C4-2B (cell line): ENCODE measurements around the gene C12orf54.
"Not testable (repeated sequence)": the region's sequence is repeated elsewhere in the genome, so short reads cannot be mapped to it uniquely, and the experiment has no call there.

Experiments used
- H3K27ac ChIP-seq: fragments of 450-650 bp; 2 replicates; pipeline ENCODE4 v1.5.1; 2017
- CTCF ChIP-seq: fragments of 450-650 bp; conservative IDR thresholded peaks from 2 replicates; pipeline ENCODE4 v1.5.1; 2017; ENCODE audit warnings: mild to moderate bottlenecking
- ZFX ChIP-seq: fragments of 450-650 bp; IDR thresholded peaks from 2 replicates; pipeline ENCODE4 v1.6.1; 2017

The C12orf54 gene

GRCh38 chr12:48482198-48482597, at the start of gene C12orf54:
C12orf54 (plus strand) TSS chr12:48482498; CDS start chr12:48483297, 799 bp downstream.
- no peak within 1 kb of the TSS for H3K27ac ChIP-seq
- TF ChIP-seq CTCF: no peak

DNA sequence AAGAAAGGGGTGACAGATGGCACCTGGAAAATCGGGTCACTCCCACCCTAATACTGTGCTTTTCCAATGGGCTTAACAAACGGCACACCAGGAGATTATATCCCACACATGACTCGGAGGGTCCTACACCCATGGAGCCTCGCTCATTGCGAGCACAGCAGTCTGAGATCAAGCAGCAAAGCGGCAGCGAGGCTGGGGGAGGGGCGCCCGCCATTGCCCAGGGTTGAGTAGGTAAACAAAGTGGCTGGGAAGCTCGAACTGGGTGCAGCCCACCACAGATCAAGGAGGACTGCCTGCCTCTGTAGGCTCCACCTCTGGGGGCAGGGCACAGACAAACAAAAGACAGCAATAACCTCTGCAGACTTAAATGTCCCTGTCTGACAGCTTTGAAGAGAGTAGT, 48.3 kb upstream of the C12orf54 start:
- H3K27ac ChIP-seq: not testable (repeated sequence)

- no peak overlapping the region for H3K27ac ChIP-seq
- TF ChIP-seq ZFX (no peak), CTCF (no peak)
These were observed 41.2 kb upstream of the C12orf54 start for GRCh38 chr12:48441069-48441468.

DNA sequence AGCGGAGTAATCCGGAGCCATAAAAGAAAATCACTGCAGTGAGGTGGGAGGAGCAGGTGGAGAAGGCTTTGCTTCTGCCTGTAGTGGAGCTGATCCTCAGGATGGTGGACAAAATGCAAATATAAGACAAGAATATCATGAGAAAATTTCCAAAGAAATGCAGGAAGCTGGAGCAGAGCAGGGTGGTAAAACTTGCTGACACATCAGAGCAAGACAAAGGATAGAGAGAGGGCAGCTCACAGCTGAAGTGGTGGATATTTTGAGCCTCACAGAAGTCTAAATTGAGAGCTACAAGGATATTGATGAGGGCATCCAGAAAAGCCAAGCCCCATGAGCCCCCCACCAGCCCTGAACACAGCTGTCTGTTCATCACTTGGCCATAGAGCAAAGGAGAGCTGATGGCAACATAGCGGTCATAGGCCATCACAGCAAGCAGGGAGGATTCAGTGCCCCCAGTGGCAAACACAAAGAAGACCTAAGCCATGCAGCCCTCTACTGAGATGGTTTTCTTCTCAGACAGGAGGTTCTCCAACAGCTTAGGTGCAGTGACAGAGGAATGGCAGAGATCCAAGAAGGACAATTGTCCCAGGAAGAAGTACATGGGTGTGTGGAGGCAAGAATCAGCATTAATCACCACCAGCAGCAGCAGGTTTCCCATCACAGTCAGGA, 40.0 kb upstream of the C12orf54 start:
- no peak overlapping the region for H3K27ac ChIP-seq

DNA sequence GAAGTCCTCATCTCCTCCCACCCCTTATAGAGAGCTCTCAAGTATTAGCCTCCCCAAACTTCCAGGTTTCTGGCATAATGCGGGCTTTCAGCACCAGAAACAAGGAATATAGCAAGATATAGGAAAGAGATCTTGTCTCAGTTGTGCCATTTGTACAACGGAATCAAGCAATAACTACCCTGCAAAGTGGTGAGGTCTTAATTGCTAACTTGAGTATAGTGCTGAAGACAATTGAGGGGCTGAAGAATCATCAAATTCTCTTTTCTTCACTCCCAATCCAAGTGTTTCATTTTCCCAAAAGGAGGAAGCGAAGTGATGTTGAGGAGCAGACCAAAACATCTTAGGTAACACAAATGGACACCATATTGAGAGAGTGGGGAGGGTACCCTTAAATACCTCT, 36.8 kb upstream of the C12orf54 start:
- no peak for TF ChIP-seq CTCF
- TF ChIP-seq ZFX: no peak
- H3K27ac ChIP-seq: no peak overlapping the region

More for the DNA sequence above, 40.0 kb upstream of the C12orf54 start:
- no peak for TF ChIP-seq ZFX

DNA sequence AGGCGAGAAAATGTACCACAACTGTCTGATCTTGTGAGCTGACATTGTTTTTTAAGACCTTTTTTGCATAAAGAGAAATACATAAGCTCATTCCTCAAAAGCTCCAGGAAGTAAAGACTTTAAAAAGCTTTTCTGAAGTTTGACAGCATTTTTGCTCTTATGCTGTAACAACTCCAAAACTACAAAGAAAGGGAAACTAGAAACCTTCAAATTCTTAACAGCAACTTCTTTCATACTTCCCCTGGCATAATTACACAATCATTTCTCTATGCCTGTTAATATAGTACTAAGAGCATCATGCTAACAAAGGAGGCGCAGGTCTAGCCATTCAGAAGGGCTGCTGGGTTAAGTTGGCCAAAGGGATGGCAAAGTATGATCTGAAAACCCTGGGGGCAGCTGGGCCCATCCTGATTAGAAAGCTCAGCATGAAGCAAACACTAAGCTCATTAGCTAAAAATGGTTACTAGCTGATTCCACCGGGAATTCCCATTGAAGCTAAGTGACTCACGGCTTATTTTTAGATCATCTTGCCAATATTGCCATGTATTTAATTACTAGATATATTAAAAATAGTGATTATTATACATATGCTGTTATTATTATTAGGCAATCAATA, 36.0 kb upstream of the C12orf54 start:
- TF ChIP-seq ZFX (no peak), CTCF (no peak)
- H3K27ac ChIP-seq: no peak overlapping the region

GRCh38 chr12:48447755-48448154, 34.5 kb upstream of the C12orf54 start:
- H3K27ac ChIP-seq: no peak overlapping the region
- TF ChIP-seq CTCF: no peak
- no peak for TF ChIP-seq ZFX

- H3K27ac ChIP-seq: no peak overlapping the region
- TF ChIP-seq ZFX (no peak), CTCF (no peak)
These were observed 30.9 kb upstream of the C12orf54 start for GRCh38 chr12:48451372-48451771.

- H3K27ac ChIP-seq: not testable (repeated sequence)
These were observed 29.3 kb upstream of the C12orf54 start for GRCh38 chr12:48452961-48453360.
